Measurements from ENCODE around the gene RAB28. TPM values are rescaled to one million over a fixed set of nuclear protein-coding genes. Genes with fewer than 3 reads are reported as not detected.

The RAB28 gene
- polyA plus RNA-seq, 5 donors, result 29.5 to 41.4 (median 30.6) TPM

DNA sequence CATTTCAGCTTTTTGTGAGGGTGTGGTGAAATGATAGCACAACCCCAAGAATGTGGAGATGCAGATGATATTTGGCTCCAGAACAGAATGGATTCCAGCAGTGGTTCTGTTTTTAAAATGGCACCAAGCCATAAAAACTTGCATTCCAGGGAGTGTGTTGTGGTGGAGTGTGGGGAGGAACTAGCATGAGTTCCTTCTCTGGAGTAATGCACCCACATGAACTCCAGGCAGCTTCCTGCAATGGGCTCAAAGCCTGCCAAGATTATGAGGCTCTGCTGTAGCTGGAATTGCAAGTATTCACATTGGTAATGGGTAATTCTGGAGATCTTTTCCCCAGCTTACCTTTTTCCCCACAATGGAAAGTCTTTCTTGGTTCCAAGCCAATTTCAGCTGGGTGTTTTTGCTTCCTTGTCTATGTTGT is 161.4 kb downstream of the RAB28 start:
- no peak for DNase-seq

Other genes with a start within 250 kb of the RAB28 start
- gene NKX3-2, start 60.2 kb upstream of the RAB28 start, polyA plus RNA-seq (ENCODE audit: insufficient read depth in 1 of 5, insufficient read length in 5 of 5, low replicate concordance in 1 of 5), result under 1 TPM; 0.25 to 0.28 (median 0.26) TPM
- gene BOD1L1, start 143.4 kb upstream of the RAB28 start, polyA plus RNA-seq (ENCODE audit: insufficient read depth in 1 of 5, insufficient read length in 5 of 5, low replicate concordance in 1 of 5), result 10 to 100 TPM; 44.3 to 73.9 (median 67.4) TPM

Data from right lung (tissue), 5 donors.